K562 (cell line): ENCODE results near the gene ANKRD34A. TPM values are rescaled to one million over a fixed set of nuclear protein-coding genes. Genes with fewer than 3 reads are reported as not detected.

Experiments
- ATF1 ChIP-seq, 2 experiments: fragments of 450-650 bp in 1 of 2; IDR thresholded peaks; 2 replicates each; pipeline ENCODE4 v1.6.1; 2016; ENCODE audit warnings: missing compliant biosample characterization in 1 of 2, missing genetic modification characterization in 1 of 2
- CCAR2 ChIP-seq: fragments of 200-400 bp; formaldehyde crosslinking; IDR thresholded peaks from 2 replicates; pipeline ENCODE4 v1.6.1; 2017; ENCODE audit warnings: mild to moderate bottlenecking, low read depth, low read length
- CREB1 ChIP-seq, 2 experiments: sonication (generic) in 1 of 2; formaldehyde crosslinking in 1 of 2; IDR thresholded peaks; 2 replicates each; pipeline versions ENCODE4 v1.6.1 to v1.8.0; 2012 to 2022; ENCODE audit warnings: inconsistent platforms in 1 of 2, mild to moderate bottlenecking in 1 of 2, missing genetic modification reagents in 1 of 2, moderate library complexity in 1 of 2
- CREB3L1 ChIP-seq: fragments of 450-650 bp; IDR thresholded peaks from 2 replicates; pipeline ENCODE4 v1.6.1; 2014; ENCODE audit warnings: low read depth, mild to moderate bottlenecking, moderate library complexity, borderline replicate concordance
- HES1 ChIP-seq: fragments of 450-650 bp; IDR thresholded peaks from 2 replicates; pipeline ENCODE4 v1.6.1; 2016; ENCODE audit warnings: low read depth, mild to moderate bottlenecking, moderate library complexity
- MAFF ChIP-seq: IDR thresholded peaks from 2 replicates; pipeline ENCODE4 v1.6.1; 2012; ENCODE audit warnings: low read length, improper control_type of control experiment
- MAFG ChIP-seq: fragments of 450-650 bp; conservative IDR thresholded peaks from 2 replicates; pipeline ENCODE4 v1.6.1; 2016; ENCODE audit warnings: missing genetic modification characterization, missing compliant biosample characterization
- NELFE ChIP-seq: IDR thresholded peaks from 2 replicates; pipeline ENCODE4 v1.6.1; 2011; ENCODE audit warnings: mild to moderate bottlenecking; ENCODE audit not compliant: insufficient read depth, insufficient read length
- NFE2 ChIP-seq: IDR thresholded peaks from 2 replicates; pipeline ENCODE4 v1.6.1; 2014; ENCODE audit warnings: antibody characterized with exemption, low read depth
- NR4A1 ChIP-seq, 2 experiments: fragments of 250-450 bp in 1 of 2; fragments of 450-650 bp in 1 of 2; sonication (Bioruptor Pico) in 1 of 2; IDR thresholded peaks; 2 replicates each; pipeline versions ENCODE4 v1.4.0 to v1.6.1; 2016 to 2020; ENCODE audit warnings: mild to moderate bottlenecking in 2 of 2, missing compliant biosample characterization in 1 of 2, missing genetic modification characterization in 1 of 2, moderate library complexity in 1 of 2
- POLR2A ChIP-seq: fragments of 450-650 bp; conservative IDR thresholded peaks from 2 replicates; pipeline ENCODE4 v1.6.1; 2016
- POU5F1 ChIP-seq: fragments of 150-350 bp; IDR thresholded peaks from 2 replicates; pipeline ENCODE4 v1.6.1; 2014; ENCODE audit warnings: borderline replicate concordance, low read length, low read depth, mild to moderate bottlenecking; ENCODE audit not compliant: partially characterized antibody
- SMAD4 ChIP-seq: fragments of 250-450 bp; sonication (Bioruptor Pico); conservative IDR thresholded peaks from 2 replicates; pipeline ENCODE4 v1.8.0; 2021; ENCODE audit warnings: inconsistent platforms, mild to moderate bottlenecking, moderate library complexity
- THRB ChIP-seq: fragments of 450-650 bp; formaldehyde crosslinking; conservative IDR thresholded peaks from 2 replicates; pipeline ENCODE4 v1.4.0; 2022; ENCODE audit warnings: mild to moderate bottlenecking, missing genetic modification characterization
- ZEB2 ChIP-seq: fragments of 450-650 bp; IDR thresholded peaks from 2 replicates; pipeline ENCODE4 v1.6.1; 2016
- ZNF165 ChIP-seq: fragments of 250-450 bp; sonication (Bioruptor Pico); IDR thresholded peaks from 2 replicates; pipeline ENCODE4 v1.4.0; 2020; ENCODE audit warnings: borderline replicate concordance
- ZNF280B ChIP-seq: fragments of 250-450 bp; sonication (Bioruptor Pico); IDR thresholded peaks from 2 replicates; pipeline ENCODE4 v1.5.1; 2021; ENCODE audit warnings: mild to moderate bottlenecking
- ZNF384 ChIP-seq: IDR thresholded peaks from 2 replicates; pipeline ENCODE4 v1.6.1; 2012; ENCODE audit warnings: low read depth, low read length, improper control_type of control experiment
- ZZZ3 ChIP-seq: fragments of 450-650 bp; IDR thresholded peaks from 2 replicates; pipeline ENCODE4 v1.6.1; 2016; ENCODE audit warnings: antibody characterized with exemption, mild to moderate bottlenecking, moderate library complexity
- polyA plus RNA-seq, 8 experiments: library from polyadenylated mRNA; depleted of rRNA in 4 of 8; stranded (reverse) in 5 of 8; unstranded in 3 of 8; fragments of >200 nt; fragmentation: Nextera tagmentation in 2 of 8; fragmentation: Illumina TruSeq in 1 of 8; extraction: Ambion mirVana in 2 of 8; extraction: Trizol in 1 of 8; gene quantifications; 2 replicates each; pipeline versions ENCODE4 v1.2.1 to v1.2.3, GENCODE V29; 2011 to 2014; ENCODE audit warnings: inconsistent platforms in 1 of 8, missing spikeins in 1 of 8
- total RNA-seq, 7 experiments: library from RNA; depleted of rRNA in 6 of 7; stranded (reverse); fragments of >200 nt in 6 of 7; fragmentation: Illumina TruSeq in 2 of 7; extraction: Trizol in 2 of 7; gene quantifications; 2 replicates each; pipeline versions ENCODE4 v1.2.1 to v1.2.3, GENCODE V29; 2011 to 2021; ENCODE audit warnings: low replicate concordance in 1 of 7
- TF ChIP-seq, protein P1 (sequence below): sonication (generic); formaldehyde crosslinking; IDR thresholded peaks from 2 replicates; pipeline ENCODE4 v1.8.1; 2023; ENCODE audit warnings: mild to moderate bottlenecking, missing genetic modification reagents
- TF ChIP-seq, protein P2 (sequence below): fragments of 450-650 bp; formaldehyde crosslinking; IDR thresholded peaks from 2 replicates; pipeline ENCODE4 v1.4.0; 2020; ENCODE audit warnings: mild to moderate bottlenecking, moderate library complexity

Gene ANKRD34A
- total and polyA plus RNA-seq, 9 of the 15 experiments (the other 6 are each of a cell fraction or from before 2014, with no cell fraction given) = 0.06 to 1.6 (median 0.43) TPM

- TF ChIP-seq POU5F1 = no peak
- TF ChIP-seq ZZZ3 = no peak
- 0 out of 2 replicates have a peak, but pooled peaks have one; percentile 27 for TF ChIP-seq THRB
- TF ChIP-seq MAFG (tag) = no peak
- TF ChIP-seq HES1 = no peak
- no peak for TF ChIP-seq CCAR2
- TF ChIP-seq CREB3L1 = no peak
- TF ChIP-seq ATF1 (CRISPR knock-in tag; IDR thresholded peaks at IDR 0.05) = no peak
- no peak for TF ChIP-seq ATF1 (tag; IDR thresholded peaks at IDR 0.05)
- TF ChIP-seq NFE2 = no peak
- peak; percentile 37 for TF ChIP-seq POLR2A
- TF ChIP-seq MAFF = no peak
- TF ChIP-seq NELFE = no peak
- TF ChIP-seq NR4A1 (CRISPR knock-in tag; IDR thresholded peaks at IDR 0.05) = no peak
- no peak for TF ChIP-seq NR4A1 (tag; IDR thresholded peaks at IDR 0.05)
- TF ChIP-seq, protein P1, sequence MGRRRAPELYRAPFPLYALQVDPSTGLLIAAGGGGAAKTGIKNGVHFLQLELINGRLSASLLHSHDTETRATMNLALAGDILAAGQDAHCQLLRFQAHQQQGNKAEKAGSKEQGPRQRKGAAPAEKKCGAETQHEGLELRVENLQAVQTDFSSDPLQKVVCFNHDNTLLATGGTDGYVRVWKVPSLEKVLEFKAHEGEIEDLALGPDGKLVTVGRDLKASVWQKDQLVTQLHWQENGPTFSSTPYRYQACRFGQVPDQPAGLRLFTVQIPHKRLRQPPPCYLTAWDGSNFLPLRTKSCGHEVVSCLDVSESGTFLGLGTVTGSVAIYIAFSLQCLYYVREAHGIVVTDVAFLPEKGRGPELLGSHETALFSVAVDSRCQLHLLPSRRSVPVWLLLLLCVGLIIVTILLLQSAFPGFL = no peak
- TF ChIP-seq ZNF384 = no peak
- no peak for TF ChIP-seq ZNF165 (CRISPR knock-in tag)
- TF ChIP-seq ZNF280B (CRISPR knock-in tag) = no peak
- TF ChIP-seq SMAD4 = no peak
- peak; percentile 83 for TF ChIP-seq ZEB2
- no peak for TF ChIP-seq CREB1 (IDR thresholded peaks at IDR 0.05)
- 0 out of 2 replicates have a peak, but pooled peaks have one; percentile 21 for TF ChIP-seq CREB1 (CRISPR knock-in tag; IDR thresholded peaks at IDR 0.05)
- TF ChIP-seq, protein P2, sequence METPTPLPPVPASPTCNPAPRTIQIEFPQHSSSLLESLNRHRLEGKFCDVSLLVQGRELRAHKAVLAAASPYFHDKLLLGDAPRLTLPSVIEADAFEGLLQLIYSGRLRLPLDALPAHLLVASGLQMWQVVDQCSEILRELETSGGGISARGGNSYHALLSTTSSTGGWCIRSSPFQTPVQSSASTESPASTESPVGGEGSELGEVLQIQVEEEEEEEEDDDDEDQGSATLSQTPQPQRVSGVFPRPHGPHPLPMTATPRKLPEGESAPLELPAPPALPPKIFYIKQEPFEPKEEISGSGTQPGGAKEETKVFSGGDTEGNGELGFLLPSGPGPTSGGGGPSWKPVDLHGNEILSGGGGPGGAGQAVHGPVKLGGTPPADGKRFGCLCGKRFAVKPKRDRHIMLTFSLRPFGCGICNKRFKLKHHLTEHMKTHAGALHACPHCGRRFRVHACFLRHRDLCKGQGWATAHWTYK (CRISPR knock-in tag) = peak; percentile 87
Observed at GRCh38 chr1:145990249-145990855, 26.0 kb upstream of the ANKRD34A start (continued).
